Erythroblast (primary cell): ENCODE measurements around the gene PLCH1.

ENCODE experiments used
- GATA1 ChIP-seq: IDR thresholded peaks from 2 replicates; pipeline ENCODE4 v1.6.1; 2011; ENCODE audit warnings: low read depth, mild to moderate bottlenecking, control low read depth, low read length, moderate library complexity
- POLR2A ChIP-seq: IDR thresholded peaks from 2 replicates; pipeline ENCODE4 v1.6.1; 2011; ENCODE audit warnings: mild to moderate bottlenecking, low read length

DNA sequence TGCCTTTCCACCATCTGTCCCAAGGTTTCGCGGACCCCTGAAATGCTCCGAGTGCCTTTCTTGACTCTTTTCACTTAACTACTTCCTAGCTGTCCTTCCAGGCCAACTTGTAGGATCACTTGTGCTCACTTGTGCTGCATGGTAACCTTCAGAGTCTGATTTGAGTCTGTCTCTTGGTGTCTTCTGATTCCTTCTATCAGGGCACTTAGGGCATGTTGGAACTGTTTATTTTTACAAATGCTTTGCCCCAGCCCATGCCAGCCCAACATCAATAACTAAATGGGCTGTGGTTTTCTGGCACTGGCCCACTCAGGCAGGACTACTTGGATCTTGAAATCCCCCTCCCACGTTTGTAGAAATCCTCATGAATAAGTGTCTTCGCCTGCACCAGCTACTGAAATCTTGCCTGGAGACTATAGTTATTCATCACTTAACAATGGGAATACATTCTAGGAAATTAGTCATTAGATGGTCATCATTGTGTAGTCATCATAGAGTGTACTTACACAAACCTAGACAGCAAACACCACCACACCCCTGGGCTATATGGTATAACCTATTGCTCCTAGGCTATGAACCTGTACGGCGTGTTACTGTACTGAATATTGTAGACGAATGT lies 328.3 kb downstream of the PLCH1 start:
- TF ChIP-seq POLR2A (no peak), GATA1 (no peak)
